NK-92 treated with Interleukin-12 subunit alpha and Interleukin-12 subunit beta, amount 100 ng/mL, for 24 hours (cell line): Measurements from ENCODE around the gene ADAP1.

Source experiments
- DNase-seq: peaks from one replicate; lab custom pipeline; 2025; lab: John Stamatoyannopoulos, UW

Gene ADAP1

GRCh38 chr7:988963-989529, 34.6 kb upstream of the ADAP1 start:
- no peak for DNase-seq

- DNase-seq = no peak
These were observed 34.0 kb upstream of the ADAP1 start for GRCh38 chr7:988426-988911.

GRCh38 chr7:987909-988308, 33.4 kb upstream of the ADAP1 start:
- no peak for DNase-seq

GRCh38 chr7:986766-987751, 32.6 kb upstream of the ADAP1 start:
- DNase-seq = no peak

GRCh38 chr7:985915-986741, 31.6 kb upstream of the ADAP1 start:
- DNase-seq = no peak

GRCh38 chr7:985127-985416, 30.6 kb upstream of the ADAP1 start:
- no peak for DNase-seq

GRCh38 chr7:984361-985126, 30.1 kb upstream of the ADAP1 start:
- no peak for DNase-seq

- DNase-seq = no peak
These were observed 29.2 kb upstream of the ADAP1 start for GRCh38 chr7:983616-984071.

GRCh38 chr7:983004-983615, 28.6 kb upstream of the ADAP1 start, which contains the start of gene CYP2W1:
Gene CYP2W1, plus strand, starts transcription at chr7:983181. Its CDS starts 31 bp downstream, at chr7:983212.
- DNase-seq = no peak

- DNase-seq = no peak
These were observed 28.1 kb upstream of the ADAP1 start for GRCh38 chr7:982511-983003.

GRCh38 chr7:981793-982510, 27.5 kb upstream of the ADAP1 start:
- no peak for DNase-seq

GRCh38 chr7:979886-980571, 25.5 kb upstream of the ADAP1 start:
- no peak for DNase-seq

- DNase-seq = no peak
These were observed 24.7 kb upstream of the ADAP1 start for GRCh38 chr7:979151-979550.

GRCh38 chr7:978416-979091, 24.1 kb upstream of the ADAP1 start:
- no peak for DNase-seq

GRCh38 chr7:978049-978346, 23.5 kb upstream of the ADAP1 start:
- no peak for DNase-seq

- DNase-seq = no peak
These were observed 23.0 kb upstream of the ADAP1 start for GRCh38 chr7:977326-978048.

- no peak for DNase-seq
These were observed 22.4 kb upstream of the ADAP1 start for GRCh38 chr7:976901-977325.

- DNase-seq = no peak
These were observed 21.4 kb upstream of the ADAP1 start for GRCh38 chr7:975702-976473.
